ENCODE data around the gene ALB.

ALB gene

DNA sequence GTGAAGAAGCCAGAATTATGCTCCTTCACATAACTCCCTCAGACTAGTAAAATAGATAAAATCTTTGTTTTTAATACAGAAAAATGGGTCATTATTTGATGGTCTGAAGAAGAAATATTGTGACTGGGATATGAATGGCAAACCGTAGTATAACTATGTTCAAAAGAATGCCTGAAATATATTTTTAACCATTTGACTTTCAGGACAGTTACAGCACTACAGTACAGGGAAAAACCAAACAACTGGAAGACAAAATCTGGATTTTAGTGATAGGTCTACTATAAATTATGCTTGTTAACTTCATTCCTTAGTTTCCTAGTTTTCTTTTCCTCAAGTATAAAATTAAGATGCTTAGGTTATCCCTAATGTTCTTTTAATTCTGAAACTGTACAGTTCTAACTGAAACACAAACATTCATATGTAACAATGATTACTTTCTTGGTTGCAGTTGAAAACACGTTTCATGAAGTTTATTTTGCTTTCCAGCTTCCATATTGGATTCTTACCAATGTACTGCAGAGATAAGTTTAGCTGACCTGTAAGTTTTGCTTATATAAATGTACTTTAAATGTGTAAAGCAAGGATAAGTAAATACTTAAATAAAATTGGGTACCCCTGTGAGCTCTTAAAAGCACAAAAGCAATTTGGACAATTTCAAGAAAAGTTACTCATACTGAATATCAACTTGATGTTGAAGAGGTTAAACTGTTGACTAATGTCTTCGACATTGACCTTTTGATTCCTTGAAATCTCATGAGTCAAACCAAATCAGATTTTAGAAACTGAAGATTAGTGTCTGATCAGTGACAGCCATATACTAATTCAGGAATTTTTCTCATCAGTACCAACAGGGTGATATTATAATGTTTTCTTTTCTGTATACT lies 32.8 kb downstream of the ALB start:
- Histone ChIP-seq H3K27me3 (ENCODE audit: insufficient read depth, poor library complexity, severe bottlenecking) (peaks cover 7% of the 10 kb centered on the region), H3K36me3 (ENCODE audit: low read depth) (no peaks in the 10 kb centered on the region), H3K27ac (ENCODE audit: poor library complexity, severe bottlenecking) (no peak overlapping the region), H3K9me3 (ENCODE audit: severe bottlenecking) (no peaks in the 10 kb centered on the region), H3K4me1 (ENCODE audit: insufficient read depth, poor library complexity, severe bottlenecking) (no peaks in the 10 kb centered on the region), H3K4me3 (ENCODE audit: severe bottlenecking) (no peak overlapping the region)
- TF ChIP-seq, protein P1, sequence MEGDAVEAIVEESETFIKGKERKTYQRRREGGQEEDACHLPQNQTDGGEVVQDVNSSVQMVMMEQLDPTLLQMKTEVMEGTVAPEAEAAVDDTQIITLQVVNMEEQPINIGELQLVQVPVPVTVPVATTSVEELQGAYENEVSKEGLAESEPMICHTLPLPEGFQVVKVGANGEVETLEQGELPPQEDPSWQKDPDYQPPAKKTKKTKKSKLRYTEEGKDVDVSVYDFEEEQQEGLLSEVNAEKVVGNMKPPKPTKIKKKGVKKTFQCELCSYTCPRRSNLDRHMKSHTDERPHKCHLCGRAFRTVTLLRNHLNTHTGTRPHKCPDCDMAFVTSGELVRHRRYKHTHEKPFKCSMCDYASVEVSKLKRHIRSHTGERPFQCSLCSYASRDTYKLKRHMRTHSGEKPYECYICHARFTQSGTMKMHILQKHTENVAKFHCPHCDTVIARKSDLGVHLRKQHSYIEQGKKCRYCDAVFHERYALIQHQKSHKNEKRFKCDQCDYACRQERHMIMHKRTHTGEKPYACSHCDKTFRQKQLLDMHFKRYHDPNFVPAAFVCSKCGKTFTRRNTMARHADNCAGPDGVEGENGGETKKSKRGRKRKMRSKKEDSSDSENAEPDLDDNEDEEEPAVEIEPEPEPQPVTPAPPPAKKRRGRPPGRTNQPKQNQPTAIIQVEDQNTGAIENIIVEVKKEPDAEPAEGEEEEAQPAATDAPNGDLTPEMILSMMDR (IDR thresholded peaks at IDR 0.05; ENCODE audit: poor library complexity, severe bottlenecking) = no peak
- no peak for ATAC-seq (ENCODE audit: low read depth)
- DNase-seq (ENCODE audit: low spot score) = no peak

DNA sequence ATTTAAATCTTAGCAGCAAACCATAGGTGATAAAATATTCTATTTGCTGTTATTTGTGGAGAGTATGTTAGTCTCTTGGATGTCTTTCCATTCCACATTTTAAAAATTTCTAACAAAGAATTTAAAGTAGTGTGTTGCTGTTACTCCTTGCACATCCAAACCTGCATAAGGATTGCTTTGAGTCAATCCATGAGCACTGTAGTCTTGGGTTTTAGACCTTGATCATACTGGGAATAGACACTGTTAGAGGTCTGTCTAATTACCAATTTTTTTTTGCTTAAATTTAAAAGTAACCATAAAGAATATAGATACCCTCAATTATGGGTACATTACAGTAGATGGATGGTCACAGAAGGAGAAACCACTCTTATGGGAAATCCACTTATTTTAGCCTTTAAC lies 33.5 kb downstream of the ALB start:
- Histone ChIP-seq H3K4me3 (ENCODE audit: severe bottlenecking) (no peak overlapping the region), H3K9me3 (ENCODE audit: severe bottlenecking) (no peaks in the 10 kb centered on the region), H3K36me3 (ENCODE audit: low read depth) (no peaks in the 10 kb centered on the region), H3K4me1 (ENCODE audit: insufficient read depth, poor library complexity, severe bottlenecking) (no peaks in the 10 kb centered on the region), H3K27ac (ENCODE audit: poor library complexity, severe bottlenecking) (no peak overlapping the region), H3K27me3 (ENCODE audit: insufficient read depth, poor library complexity, severe bottlenecking) (peaks cover 6% of the 10 kb centered on the region)
- TF ChIP-seq, protein P1 (IDR thresholded peaks at IDR 0.05; ENCODE audit: poor library complexity, severe bottlenecking) = no peak
- DNase-seq (ENCODE audit: low spot score) = no peak
- no peak for ATAC-seq (ENCODE audit: low read depth)

DNA sequence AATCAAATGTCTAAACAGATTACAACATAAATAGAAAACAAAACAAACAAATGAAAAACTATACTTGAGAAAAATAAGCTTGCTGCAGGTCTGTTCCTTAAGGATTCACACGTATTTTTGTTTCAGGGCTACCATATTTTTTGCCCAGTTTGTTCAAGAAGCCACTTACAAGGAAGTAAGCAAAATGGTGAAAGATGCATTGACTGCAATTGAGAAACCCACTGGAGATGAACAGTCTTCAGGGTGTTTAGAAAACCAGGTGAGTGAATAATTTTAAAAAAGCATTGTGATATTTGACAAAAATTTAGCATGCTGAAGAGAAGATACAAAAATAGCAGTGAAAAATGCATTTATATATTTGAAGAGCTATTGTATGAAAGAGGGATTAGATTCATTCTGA lies 34.0 kb downstream of the ALB start:
- DNase-seq (ENCODE audit: low spot score) (no peak), ATAC-seq (ENCODE audit: low read depth) (no peak)
- no peak overlapping the region for H3K27ac ChIP-seq (ENCODE audit: poor library complexity, severe bottlenecking)
- peaks cover 6% of the 10 kb centered on the region for H3K27me3 ChIP-seq (ENCODE audit: insufficient read depth, poor library complexity, severe bottlenecking)
- no peaks in the 10 kb centered on the region for H3K9me3 ChIP-seq (ENCODE audit: severe bottlenecking)
- H3K4me3 ChIP-seq (ENCODE audit: severe bottlenecking) = no peak overlapping the region
- no peaks in the 10 kb centered on the region for H3K4me1 ChIP-seq (ENCODE audit: insufficient read depth, poor library complexity, severe bottlenecking)
- TF ChIP-seq, protein P1 (IDR thresholded peaks at IDR 0.05; ENCODE audit: poor library complexity, severe bottlenecking) = no peak
- no peaks in the 10 kb centered on the region for H3K36me3 ChIP-seq (ENCODE audit: low read depth)

DNA sequence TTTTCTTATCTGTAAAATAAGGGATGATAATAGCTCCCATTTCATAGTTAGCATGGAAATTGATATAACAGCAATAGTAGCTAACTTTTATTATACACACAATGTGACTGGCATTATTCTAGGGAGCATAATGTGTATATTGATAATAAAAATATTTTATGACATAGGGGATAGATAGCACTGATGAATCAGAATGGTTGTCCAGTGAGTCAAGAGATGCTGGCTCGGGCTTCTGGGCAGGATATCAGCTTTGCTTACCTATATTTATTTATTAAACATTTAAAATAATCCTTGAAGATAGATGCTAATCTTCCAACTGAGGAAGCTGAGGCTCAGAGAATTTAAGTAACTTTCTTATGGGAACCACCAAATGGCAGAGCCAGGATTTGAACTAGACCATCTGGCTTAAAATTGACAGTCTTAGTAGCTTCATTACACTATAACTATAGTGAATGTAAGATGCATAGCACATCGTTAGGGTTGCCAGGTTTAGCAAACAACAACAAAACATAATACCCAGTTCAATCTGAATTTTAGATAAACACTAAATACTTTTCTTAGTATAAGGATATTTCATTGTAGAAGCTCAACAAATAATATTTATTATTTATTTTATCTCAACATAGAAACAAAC lies 34.6 kb downstream of the ALB start:
- no peak overlapping the region for H3K4me3 ChIP-seq (ENCODE audit: severe bottlenecking)
- no peaks in the 10 kb centered on the region for H3K36me3 ChIP-seq (ENCODE audit: low read depth)
- no peak for DNase-seq (ENCODE audit: low spot score)
- H3K27ac ChIP-seq (ENCODE audit: poor library complexity, severe bottlenecking) = no peak overlapping the region
- TF ChIP-seq, protein P1 (IDR thresholded peaks at IDR 0.05; ENCODE audit: poor library complexity, severe bottlenecking) = no peak
- peaks cover 6% of the 10 kb centered on the region for H3K27me3 ChIP-seq (ENCODE audit: insufficient read depth, poor library complexity, severe bottlenecking)
- ATAC-seq (ENCODE audit: low read depth) = no peak
- H3K4me1 ChIP-seq (ENCODE audit: insufficient read depth, poor library complexity, severe bottlenecking) = no peaks in the 10 kb centered on the region
- H3K9me3 ChIP-seq (ENCODE audit: severe bottlenecking) = no peaks in the 10 kb centered on the region

DNA sequence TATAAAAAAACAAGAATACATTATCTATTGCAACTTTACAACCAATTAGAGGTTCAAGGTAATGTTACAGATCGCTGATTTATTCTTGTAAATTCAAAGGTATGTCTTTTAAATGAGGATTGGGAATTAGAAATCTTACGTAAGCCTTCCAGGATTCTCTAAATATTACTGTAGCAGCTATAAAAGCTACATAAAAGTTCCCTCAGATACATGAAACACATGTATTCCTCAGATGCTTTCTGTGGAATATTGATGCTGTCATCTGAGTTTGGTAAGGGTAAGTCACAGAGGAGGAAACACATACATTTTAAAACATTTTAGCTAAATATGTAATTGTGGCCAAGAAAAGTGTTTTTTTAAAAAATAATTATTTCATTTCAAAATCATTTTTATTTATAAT lies 35.4 kb downstream of the ALB start:
- DNase-seq (ENCODE audit: low spot score) (no peak), ATAC-seq (ENCODE audit: low read depth) (no peak)
- H3K9me3 ChIP-seq (ENCODE audit: severe bottlenecking) = no peaks in the 10 kb centered on the region
- H3K36me3 ChIP-seq (ENCODE audit: low read depth) = no peaks in the 10 kb centered on the region
- no peaks in the 10 kb centered on the region for H3K4me1 ChIP-seq (ENCODE audit: insufficient read depth, poor library complexity, severe bottlenecking)
- no peak overlapping the region for H3K27ac ChIP-seq (ENCODE audit: poor library complexity, severe bottlenecking)
- peaks cover 2% of the 10 kb centered on the region for H3K27me3 ChIP-seq (ENCODE audit: insufficient read depth, poor library complexity, severe bottlenecking)
- H3K4me3 ChIP-seq (ENCODE audit: severe bottlenecking) = no peak overlapping the region
- TF ChIP-seq, protein P1 (IDR thresholded peaks at IDR 0.05; ENCODE audit: poor library complexity, severe bottlenecking) = no peak

Data from RWPE2 (cell line).